NCI-H2107 treated with DMSO at 0.1 percent for 48 hours (cell line): ENCODE data around the gene NTHL1.
"Not testable (repeated sequence)": the region's sequence is repeated elsewhere in the genome, so short reads cannot be mapped to it uniquely, and the experiment has no call there.

Experiments used
- DNase-seq: peaks from one replicate; lab custom pipeline; 2025; ENCODE audit not compliant: unreplicated experiment; lab: John Stamatoyannopoulos, UW

Gene NTHL1

GRCh38 chr16:2042986-2043666, 4.5 kb downstream of the NTHL1 start:
- DNase-seq, result peak; percentile 81

DNA sequence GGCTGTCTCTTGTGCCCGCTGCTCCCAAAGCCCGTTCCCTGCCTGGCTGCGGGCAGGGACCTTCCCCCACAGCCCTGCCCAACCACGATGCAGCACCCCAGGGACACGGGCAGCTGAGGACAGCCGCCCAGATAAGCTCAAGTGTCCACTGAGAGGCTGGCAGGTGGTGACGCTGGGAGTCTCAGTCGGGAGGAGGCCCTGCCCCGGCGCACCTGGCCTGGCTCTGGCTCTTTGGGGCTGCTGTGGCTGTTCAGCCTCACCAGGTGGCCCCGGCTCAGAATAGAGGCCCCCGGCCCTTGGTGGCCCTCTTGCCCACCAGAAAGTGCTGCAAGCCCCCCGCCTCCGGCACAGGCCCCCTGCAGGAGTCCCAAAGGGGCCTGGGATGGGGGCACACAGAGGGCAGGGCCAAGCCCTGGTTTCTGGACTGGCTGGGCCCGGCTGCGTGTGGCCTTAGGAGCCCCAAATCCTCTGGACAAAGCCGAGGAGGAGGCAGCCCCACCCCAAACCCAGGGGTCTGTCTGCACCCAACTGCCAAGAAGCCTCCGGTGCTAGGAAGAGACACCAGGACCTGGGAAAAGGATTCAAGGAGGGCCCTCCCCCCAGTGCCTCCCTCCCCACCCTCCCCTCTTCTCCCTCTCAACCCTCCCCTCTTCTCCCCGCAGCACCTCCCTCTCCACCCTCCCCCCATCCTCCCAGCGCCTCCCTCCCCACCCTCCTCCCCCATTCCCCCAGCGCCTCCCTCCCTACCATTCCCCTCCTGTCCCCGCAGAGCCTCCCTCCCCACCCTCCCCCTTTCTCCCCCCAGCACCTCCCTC, 5.3 kb downstream of the NTHL1 start:
- peak; percentile 95 for DNase-seq

GRCh38 chr16:2040787-2041522, 6.7 kb downstream of the NTHL1 start:
- peak; percentile 28 for DNase-seq

- no peak for DNase-seq
Measured at GRCh38 chr16:2040041-2040786, 7.4 kb downstream of the NTHL1 start.

DNA sequence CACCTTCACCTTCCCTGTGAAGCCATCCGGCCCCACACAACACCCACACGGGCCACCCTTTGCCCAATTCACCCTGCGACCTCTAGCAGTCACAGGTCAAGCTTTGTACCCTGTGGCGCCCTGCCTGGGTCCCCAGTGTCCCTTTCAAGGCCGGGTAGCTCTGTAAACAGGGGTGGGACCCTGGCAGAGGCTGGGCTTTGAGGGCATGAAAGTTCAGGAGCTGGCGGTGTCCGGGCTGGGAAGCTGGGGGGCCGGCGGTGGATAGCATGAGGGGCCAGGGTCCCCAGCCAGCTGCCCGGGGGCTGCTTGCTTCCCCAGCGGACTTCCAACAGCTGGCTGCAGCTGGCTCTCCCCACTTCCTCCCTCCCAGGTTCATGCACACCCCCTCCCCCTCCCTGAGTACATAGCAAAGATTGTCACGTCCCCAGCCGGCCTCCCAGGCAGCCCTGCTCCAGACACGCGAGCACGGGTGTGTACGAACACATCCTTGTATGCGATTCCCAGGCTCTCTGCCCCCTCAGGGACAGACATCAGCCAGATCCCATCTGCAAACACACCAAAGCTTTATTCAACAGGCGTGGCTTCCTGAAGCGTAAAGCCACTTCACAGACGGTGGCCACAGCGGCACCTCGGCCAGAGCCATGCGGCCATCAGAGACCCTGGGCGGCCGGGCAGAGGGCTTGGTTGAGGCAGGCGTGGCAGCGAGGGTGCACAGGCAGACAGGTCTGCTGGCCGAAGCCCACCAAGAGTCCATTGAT, 8.2 kb downstream of the NTHL1 start:
- DNase-seq, result peak; percentile 9

DNA sequence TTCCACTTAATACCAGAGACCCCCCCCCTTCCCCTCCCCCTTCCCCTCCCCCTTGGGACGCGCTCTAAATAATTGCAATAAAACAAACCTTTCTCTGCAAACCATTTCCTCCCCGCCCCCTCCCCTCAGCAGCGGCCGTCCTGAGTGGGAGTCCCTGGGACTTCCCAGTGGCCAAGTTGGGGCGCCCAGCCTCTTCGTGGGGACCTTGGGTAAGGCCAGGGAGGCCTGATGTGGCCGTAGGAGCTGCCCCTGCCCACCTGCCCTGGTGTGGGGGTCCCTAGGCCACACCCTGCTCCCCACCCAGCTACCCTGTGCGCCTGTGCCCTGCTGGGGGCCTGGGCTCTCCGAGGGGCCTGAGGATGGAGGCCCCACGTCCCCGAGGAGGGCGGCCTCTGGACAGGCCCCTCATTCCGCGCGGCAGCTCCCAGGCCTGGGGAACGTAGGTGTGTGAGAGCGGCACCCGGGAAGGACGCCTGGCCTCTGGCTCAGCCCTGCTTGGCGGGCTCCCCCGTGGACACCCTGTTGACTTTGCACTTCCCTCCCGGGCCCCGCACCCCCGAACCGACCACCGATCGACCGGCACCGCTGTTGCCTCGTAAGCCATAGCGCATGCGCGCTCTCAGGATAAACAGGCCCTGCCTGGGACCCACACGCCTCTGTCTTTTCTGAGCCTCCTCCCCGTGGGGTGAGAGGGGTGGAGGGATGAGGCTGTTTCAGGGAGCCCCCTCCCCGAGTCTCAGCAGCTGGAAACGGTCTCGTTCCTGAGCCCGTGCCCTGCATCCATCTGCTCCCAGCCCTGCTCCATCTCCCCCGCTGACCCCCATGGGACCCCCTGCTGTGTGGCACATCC, 9.0 kb downstream of the NTHL1 start:
- DNase-seq, result no peak

- no peak for DNase-seq
Measured at GRCh38 chr16:2037647-2038381, 9.8 kb downstream of the NTHL1 start.

GRCh38 chr16:2037115-2037514, 10.5 kb downstream of the NTHL1 start:
- no peak for DNase-seq

- peak; percentile 14 for DNase-seq
Measured at GRCh38 chr16:2036200-2036966, 11.3 kb downstream of the NTHL1 start.

GRCh38 chr16:2035431-2036199, 12.0 kb downstream of the NTHL1 start:
- DNase-seq, result peak; percentile 77

GRCh38 chr16:2034696-2035430, 12.8 kb downstream of the NTHL1 start:
- DNase-seq, result no peak

- not testable (repeated sequence) for DNase-seq
Measured at GRCh38 chr16:2033909-2034695, 13.5 kb downstream of the NTHL1 start.

GRCh38 chr16:2033057-2033908, 14.4 kb downstream of the NTHL1 start:
- no peak for DNase-seq

- DNase-seq, result no peak
Measured at GRCh38 chr16:2032285-2033056, 15.2 kb downstream of the NTHL1 start.
